H7 (cell line): ENCODE data around the gene CCDC157. TPM values are rescaled to one million over a fixed set of nuclear protein-coding genes. Genes with fewer than 3 reads are reported as not detected.

Source experiments
- DNase-seq: peaks from one replicate; pipeline ENCODE4 v3.0.0; 2012
- H3K27me3 ChIP-seq: 2 replicates; pipeline ENCODE4 v1.6.0; 2011; ENCODE audit warnings: mild to moderate bottlenecking, low read length; ENCODE audit not compliant: control insufficient read depth, insufficient read depth
- H3K36me3 ChIP-seq: replicated peaks from 2 replicates; pipeline ENCODE4 v1.5.1; 2011; ENCODE audit warnings: low read length; ENCODE audit not compliant: control insufficient read depth, insufficient read depth
- H3K4me3 ChIP-seq: 2 replicates; pipeline ENCODE4 v1.5.1; 2011; ENCODE audit warnings: low read depth, mild to moderate bottlenecking, control low read depth, low read length, moderate library complexity; ENCODE audit not compliant: insufficient read depth
- total RNA-seq: library from RNA; depleted of rRNA; stranded (reverse); fragments of >200 nt; shearing (Covaris generic); gene quantifications from 2 replicates; pipeline ENCODE4 v1.2.3, GENCODE V29; 2014; rRNA removed

The CCDC157 gene
- 4.7 and 6.1 TPM in 2 replicates for total RNA-seq

DNA sequence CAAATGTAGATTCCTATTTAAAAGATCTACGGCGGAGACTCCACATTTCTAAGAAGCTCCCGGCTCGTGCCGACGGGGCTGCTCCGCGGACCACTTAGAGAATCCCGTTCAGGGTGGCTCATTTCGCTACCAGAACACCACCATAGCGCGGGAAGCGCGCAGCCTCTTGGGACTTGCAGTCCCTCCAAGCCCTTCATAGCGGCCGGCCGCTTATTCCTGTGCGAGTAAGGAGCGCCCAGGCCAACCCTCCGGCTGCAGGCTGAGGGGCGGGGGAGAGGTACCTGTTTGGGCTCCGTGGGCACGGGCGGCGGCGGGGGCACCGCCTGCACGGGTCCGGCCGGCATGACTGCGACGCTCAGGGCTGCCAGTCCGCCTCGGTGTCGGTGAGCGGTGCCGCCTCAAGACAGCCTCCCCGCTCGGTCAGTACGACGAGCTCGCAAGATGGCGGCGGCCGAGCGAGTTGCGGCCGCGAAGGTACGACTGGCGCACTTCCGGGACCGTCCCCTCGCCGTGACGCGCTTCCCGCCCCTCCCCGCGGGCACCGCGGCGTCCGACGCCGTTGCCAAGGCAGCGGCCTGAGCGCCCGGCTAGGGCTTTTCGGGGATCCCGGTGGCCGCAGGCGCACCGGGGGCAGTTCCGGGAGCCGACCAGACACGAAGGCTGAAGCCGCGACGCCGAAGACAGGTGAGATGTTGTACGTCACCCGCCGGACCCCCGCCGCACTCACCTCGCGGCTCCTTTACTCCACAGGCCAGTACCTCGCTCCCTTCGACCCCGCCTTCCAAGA lies at the start of gene CCDC157, which contains the start of gene SF3A1:
Gene CCDC157 (plus strand): TSS at position 559 of the 787 bp plus-strand sequence. CDS start 8,994 bp downstream, outside the sequence.
Gene SF3A1 (minus strand): TSS at position 446 of the 787 bp plus-strand sequence. CDS start 102 bp downstream, at position 344.
- H3K36me3 ChIP-seq: peaks cover 11% of the 10 kb centered on the region
- H3K4me3 ChIP-seq: peak within 1 kb of the TSS; percentile 87
- H3K27me3 ChIP-seq: no peaks in the 10 kb centered on the region
- DNase-seq: peak; percentile 98

DNA sequence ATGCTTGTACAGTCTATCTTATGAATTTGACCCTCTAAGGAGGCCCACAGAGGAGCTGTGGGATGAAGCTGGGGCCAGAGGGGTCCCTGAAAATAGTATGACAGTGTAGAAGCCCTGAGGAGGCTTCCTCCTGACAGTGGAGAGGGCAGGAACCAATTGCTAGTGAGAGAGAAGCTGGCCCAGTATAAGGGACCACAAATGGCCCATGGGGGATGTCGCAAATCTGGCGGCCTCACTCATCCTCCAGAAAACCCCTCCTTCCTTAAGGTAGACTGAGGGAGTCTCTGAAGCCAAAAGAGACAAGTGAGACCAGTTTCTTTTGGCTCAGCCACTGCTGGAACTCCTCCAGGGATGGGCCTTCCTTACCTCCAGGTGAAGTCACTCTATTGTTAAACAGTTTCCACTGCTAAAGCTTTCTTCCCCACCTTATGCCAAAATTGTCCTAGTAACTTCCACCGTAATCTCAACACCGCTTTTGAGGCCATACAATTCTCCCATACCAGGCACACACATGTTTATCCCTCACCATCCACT lies 49.7 kb upstream of the CCDC157 start:
- no peak overlapping the region for H3K4me3 ChIP-seq
- H3K27me3 ChIP-seq: no peaks in the 10 kb centered on the region
- no peak for DNase-seq
- no peaks in the 10 kb centered on the region for H3K36me3 ChIP-seq

DNA sequence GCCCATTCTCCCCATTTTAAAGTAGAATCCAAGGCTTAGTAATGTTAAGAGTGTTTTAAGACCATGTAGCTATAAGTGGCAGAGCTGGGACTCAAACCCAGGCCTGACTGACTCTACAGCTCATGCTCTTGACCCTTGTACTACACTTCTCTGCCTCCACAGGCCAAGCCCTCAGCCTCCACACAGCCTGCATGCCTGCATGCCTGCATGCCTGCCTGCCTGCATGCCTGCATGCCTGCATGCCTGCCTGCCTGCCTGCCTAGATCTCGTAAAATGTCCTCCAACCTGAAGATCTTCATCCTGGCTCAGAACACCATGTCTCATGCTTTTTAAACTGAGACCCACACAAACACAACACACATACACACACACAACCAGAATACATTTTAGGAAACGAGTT lies 48.7 kb upstream of the CCDC157 start:
- no peak overlapping the region for H3K4me3 ChIP-seq
- no peak for DNase-seq
- no peaks in the 10 kb centered on the region for H3K36me3 ChIP-seq
- no peaks in the 10 kb centered on the region for H3K27me3 ChIP-seq

DNA sequence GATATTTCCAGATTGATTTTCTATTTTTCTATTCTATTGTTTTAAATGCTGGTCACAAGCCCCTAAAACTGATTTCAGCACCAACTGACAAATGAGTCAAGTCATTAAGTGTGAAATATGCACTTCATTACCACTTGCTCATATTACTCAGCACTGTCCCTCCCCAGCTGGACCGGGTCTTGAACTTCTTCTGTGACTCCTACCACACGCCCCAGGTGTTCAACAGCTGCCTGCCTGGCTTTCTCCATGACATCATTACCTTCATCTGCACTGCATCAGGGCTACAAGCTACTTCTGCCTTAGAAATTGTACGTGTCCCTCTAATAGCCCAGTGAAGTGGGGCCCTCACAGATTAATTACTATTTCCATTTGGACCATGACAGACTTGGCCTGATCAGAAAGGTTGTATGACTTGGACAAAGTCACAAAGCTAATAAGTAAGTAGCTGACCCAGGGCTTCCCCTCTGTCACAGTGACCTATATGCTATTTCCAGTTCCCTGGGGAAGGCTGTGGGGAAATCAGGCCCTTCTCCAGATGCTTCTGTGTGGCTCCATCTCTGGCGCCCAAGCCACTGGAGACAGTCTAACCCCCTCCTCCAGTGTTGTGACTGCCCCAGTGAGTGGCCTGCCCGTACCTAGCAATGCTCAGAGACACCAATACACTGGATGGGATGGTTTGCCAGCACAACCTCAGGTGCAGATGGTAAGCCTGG lies 48.1 kb upstream of the CCDC157 start:
- Histone ChIP-seq H3K36me3 (no peaks in the 10 kb centered on the region), H3K27me3 (no peaks in the 10 kb centered on the region), H3K4me3 (no peak overlapping the region)
- no peak for DNase-seq

DNA sequence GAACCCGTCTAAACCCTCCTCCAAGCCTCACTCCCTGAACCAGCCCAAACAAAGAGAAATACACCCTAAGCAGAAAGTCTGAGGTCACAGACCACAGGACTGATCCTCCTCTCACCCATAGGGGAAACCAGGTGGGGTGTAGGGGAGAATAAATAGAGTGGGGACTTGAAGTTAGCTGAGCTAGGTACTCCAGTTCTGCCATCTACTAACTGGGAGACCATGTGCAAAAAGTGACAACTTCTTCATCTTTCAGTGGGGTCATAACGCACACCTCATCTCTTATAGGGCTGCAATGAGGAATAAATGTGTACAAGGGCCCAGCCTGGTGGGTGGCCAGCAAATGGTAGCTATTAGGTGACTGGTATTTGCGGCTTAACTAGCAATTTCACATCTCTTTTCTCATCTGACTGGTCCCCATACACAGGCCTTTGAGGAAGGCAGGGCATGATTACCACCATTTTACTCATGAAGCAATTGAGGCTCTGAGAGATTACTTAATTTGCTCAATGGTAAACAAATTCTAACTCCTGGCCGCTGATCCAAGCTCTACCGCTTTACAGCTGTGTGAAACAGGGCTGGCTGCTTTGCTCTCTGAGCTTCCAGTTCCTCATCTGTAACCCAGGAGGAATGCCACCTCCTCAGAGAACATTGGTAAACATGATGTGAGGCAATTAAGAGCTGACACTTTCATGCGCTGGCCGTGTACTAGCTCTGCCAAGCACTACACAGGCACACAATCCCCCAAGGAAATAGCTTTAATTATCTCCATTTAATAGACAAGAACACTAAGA lies 46.7 kb upstream of the CCDC157 start:
- no peak for DNase-seq
- no peaks in the 10 kb centered on the region for H3K27me3 ChIP-seq
- H3K36me3 ChIP-seq: no peaks in the 10 kb centered on the region
- H3K4me3 ChIP-seq: no peak overlapping the region

DNA sequence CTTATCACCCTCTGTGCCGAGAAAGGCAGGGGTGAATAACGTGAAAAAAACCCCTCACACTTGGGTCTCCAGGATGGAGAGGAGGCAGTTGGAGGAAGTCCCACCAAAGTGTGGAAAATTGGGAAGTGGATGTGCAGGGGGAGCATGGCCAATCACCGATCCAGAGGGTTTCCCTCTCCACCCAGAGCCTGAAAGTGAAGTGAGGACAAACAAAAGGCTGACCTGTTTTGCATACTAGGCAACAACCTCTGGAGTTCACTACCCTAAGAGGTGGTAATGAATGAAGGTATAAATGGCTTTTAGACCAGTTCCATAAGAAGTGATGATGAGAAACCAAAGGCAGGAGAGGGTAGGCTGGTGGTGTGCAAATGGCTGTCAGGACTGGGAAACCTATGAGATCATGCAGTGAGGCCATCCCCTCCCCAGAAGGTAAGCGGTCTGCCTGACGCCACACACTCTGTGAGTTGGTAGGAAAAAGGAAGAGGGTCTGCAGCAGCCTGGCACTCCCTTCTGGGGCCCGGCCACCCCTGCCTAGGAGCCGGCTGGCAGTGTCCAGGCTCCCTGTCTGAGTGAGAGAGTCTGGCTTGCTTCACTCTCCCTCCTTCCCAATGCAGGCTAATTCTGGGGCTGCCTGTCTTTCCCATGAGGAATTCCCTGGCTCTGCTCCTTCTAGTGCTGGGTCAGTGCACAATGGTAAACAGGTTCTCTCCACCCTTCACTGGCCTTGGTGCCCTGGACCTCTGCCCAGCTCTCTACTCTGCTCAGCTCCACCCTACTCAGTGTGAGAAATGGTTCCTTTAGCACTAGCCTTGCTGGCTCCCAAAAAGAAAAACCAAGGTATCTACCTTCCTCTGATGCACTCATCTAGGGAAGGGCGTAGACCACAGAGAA lies 45.7 kb upstream of the CCDC157 start:
- Histone ChIP-seq H3K4me3 (no peak overlapping the region), H3K27me3 (no peaks in the 10 kb centered on the region), H3K36me3 (no peaks in the 10 kb centered on the region)
- peak; percentile 56 for DNase-seq

DNA sequence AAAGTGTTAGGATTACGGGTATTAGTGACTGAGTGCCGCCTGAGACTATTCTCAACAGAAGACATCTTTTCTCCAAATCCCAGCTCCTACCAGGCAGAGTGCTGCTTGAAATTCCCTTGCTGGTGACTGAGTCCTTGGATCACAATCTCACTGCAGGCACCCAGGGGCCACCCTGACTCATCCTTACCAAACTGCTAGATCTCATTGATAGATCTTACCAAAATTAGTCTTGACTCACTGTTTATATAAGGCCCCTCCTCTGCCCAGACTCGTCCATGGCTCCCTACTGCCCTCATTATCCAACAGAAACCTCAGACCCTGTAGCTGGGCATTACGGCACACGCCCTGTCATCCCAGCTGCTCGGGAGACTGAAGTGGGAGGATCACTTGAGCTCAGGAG lies 44.8 kb upstream of the CCDC157 start:
- Histone ChIP-seq H3K36me3 (no peaks in the 10 kb centered on the region), H3K4me3 (no peak overlapping the region), H3K27me3 (no peaks in the 10 kb centered on the region)
- DNase-seq: no peak

DNA sequence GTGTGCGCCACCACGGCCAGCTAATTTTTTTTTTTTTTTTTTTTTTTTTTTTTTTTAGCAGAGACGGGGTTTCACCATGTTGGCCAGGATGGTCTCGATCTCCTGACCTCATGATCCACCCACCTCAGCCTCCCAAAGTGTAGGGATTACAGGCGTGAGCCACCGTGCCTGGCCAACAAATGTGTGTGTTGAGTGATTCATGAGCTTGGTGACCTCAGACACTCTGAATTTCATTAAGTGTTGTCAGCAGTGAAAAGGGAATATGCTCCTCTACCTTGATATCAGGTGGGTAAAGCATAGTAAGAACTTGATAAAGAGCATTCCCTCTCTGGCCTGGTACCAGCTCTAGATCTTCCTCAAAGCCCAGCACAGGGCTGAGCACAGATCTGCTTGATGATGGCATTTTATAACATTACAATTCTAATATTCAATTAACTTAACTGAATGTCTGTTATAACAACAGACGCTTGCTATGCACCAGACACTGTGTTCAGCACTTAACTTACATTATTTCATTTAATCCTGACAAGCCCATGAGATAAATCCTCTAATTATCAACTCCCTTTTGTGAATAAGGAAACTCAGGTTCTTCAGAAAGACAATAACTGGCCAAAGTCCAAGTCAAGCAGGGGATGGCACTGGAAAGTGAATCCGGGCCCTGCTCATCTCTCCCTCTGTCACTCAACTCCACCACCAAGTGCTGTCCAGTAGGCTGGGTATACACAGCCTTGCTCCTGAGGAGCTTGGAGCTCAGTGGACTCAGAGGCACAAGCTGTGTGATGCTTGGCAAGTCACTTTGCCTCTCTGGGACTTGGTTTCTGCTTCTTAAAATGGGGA lies 43.1 kb upstream of the CCDC157 start:
- H3K4me3 ChIP-seq: no peak overlapping the region
- DNase-seq: no peak
- no peaks in the 10 kb centered on the region for H3K36me3 ChIP-seq
- no peaks in the 10 kb centered on the region for H3K27me3 ChIP-seq

DNA sequence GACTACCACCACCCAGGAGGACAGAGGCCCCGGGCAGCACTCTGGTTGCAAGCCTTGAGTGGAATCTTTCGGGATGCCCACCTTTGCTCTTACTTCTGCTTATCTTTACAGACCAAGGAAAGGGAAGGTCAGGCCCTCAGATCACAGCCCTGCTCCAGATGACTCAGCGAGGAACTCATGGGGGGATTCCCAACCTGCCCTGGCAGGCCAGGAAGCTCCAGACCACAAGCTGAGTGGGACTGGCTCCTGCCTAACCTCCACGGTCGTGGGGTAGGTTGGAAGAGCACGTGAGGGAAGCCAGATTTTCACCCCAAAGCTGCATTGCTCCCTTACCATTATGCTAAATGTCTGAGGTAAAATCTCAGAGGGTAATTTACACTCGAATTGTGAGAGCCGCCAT lies 41.9 kb upstream of the CCDC157 start:
- H3K27me3 ChIP-seq: no peaks in the 10 kb centered on the region

DNA sequence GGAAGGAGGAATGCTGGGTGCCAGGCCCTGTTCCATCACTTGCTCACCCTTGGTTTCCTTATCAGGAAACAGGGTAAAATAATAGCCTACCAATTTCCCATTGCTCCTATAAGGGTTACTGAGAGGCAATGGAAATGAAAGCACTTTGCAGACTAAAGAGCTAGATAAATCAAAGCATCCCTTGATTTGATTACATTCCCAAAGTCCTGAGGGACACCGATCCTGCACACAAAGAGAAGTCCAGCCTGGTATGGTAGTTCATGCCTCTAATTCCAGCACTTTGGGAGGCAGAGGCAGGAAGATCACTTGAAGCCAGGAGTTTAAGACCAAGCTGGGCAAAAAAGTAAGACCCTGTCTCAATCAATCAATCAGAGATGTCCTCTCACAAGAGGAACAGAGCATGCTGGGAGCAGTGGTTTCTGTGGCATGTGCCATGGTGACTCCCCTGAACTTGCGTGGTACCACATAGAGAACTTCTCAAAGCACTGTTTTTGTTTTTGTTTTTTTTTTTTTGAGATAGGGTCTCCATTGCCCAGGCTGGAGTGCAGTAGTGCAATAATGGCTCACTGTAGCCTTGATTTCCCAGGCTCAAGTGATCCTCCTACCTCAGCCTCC lies 40.7 kb upstream of the CCDC157 start:
- Histone ChIP-seq H3K4me3 (no peak overlapping the region), H3K27me3 (no peaks in the 10 kb centered on the region), H3K36me3 (no peaks in the 10 kb centered on the region; the same call in 1 of the 2 replicates)
- no peak for DNase-seq

More for the DNA sequence above, 41.9 kb upstream of the CCDC157 start:
- no peak for DNase-seq
- Histone ChIP-seq H3K4me3 (no peak overlapping the region), H3K36me3 (no peaks in the 10 kb centered on the region; the same call in 1 of the 2 replicates)

DNA sequence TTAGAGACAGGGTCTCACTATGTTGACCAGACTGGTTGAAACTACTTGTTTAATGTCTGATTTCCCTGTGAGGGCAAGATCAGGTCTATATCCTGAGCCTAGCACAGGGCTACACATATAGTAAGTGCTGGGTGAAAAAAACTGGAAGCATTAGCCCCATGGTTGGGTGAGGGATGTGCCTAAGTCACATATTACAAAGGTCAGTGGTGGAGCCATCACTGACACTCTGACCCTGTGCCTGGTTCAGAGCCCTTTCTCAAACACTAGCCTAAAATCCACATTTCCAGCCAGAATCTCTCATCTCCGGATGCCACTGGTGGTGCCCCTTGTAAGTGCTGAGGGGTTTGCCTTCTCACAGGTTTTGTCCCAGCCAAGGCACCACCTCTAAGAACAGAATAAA lies 39.0 kb upstream of the CCDC157 start:
- no peak for DNase-seq
- Histone ChIP-seq H3K36me3 (no peaks in the 10 kb centered on the region; the same call in 1 of the 2 replicates), H3K27me3 (no peaks in the 10 kb centered on the region), H3K4me3 (no peak overlapping the region)

DNA sequence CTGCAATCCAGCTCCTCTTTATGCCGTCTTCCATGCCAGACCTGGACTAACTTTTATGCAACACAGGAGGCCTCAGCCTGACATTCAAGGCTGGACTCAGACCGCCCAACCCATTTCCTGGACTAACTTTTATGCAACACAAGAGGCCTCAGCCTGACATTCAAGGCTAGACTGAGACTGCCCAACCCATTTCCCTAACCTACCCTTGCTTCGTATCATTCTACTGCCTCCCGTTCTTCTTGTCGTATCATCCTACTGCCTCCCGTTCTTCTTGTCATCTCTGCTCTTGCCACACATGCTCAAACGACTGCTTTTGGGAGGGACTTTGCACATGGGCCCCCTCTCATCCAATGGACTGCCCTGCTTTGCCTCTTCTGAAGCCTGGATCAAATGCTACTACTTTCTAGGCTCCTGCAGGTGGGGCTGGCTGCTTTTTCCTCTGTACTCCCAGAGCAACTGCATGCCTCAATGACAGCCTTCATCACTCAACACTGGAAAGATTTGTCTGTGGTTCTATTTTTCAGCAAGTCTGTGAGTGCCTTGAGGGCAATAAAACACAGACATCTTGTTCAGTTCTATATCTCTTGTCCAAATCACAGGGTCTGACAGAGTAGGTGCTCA lies 37.9 kb upstream of the CCDC157 start:
- DNase-seq: no peak
- no peaks in the 10 kb centered on the region; the same call in 1 of the 2 replicates for H3K36me3 ChIP-seq
- H3K4me3 ChIP-seq: no peak overlapping the region
- H3K27me3 ChIP-seq: no peaks in the 10 kb centered on the region
